Choroid plexus epithelial cell (primary cell): ENCODE data around the gene CPA3.

Experiments
- DNase-seq: peaks from one replicate; pipeline ENCODE4 v3.0.0-alpha.2; 2010; ENCODE audit warnings: low read depth
- H3K4me3 ChIP-seq: 2 replicates; pipeline ENCODE4 v1.5.1; 2011; ENCODE audit warnings: low read depth, mild to moderate bottlenecking, control low read depth, low read length, moderate library complexity
- TF ChIP-seq, protein P1 (sequence below): conservative IDR thresholded peaks from 2 replicates; pipeline ENCODE4 v1.5.1; 2011; ENCODE audit warnings: low read depth, mild to moderate bottlenecking, control low read depth, inconsistent platforms, low read length, moderate library complexity

CPA3 gene

DNA sequence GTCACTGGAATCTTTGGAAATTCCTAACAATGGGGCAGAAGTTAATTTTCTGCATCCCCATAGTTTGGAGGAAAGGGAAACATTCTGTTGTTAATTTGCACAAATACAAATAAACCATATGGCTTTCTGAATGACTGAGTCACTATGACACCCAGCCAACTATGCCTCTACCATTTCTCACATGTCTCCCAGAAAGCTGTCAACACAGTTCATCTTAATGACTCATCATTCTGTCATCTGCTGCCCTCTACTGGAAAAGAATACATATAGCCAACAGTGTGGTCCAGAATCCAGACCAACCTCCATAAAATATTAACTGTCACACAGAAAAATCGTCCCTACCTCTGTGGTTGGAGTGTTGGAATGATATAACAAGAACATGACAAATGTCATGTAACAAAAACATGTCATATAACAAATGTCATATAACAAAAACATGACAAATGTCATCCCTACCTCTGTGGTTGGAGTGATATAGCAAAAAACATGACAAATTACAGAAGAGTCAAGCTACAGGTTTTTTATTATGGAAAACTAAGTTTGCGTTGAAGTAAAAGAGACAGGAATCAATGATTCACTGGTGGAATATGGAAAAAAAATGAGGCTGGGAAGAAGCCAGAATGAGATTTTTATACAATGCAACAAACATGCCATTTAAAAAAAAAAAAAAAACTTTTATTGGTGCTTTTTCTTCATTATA lies 78.6 kb downstream of the CPA3 start:
- no peak overlapping the region for H3K4me3 ChIP-seq
- TF ChIP-seq, protein P1, sequence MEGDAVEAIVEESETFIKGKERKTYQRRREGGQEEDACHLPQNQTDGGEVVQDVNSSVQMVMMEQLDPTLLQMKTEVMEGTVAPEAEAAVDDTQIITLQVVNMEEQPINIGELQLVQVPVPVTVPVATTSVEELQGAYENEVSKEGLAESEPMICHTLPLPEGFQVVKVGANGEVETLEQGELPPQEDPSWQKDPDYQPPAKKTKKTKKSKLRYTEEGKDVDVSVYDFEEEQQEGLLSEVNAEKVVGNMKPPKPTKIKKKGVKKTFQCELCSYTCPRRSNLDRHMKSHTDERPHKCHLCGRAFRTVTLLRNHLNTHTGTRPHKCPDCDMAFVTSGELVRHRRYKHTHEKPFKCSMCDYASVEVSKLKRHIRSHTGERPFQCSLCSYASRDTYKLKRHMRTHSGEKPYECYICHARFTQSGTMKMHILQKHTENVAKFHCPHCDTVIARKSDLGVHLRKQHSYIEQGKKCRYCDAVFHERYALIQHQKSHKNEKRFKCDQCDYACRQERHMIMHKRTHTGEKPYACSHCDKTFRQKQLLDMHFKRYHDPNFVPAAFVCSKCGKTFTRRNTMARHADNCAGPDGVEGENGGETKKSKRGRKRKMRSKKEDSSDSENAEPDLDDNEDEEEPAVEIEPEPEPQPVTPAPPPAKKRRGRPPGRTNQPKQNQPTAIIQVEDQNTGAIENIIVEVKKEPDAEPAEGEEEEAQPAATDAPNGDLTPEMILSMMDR = peak; percentile 72
- peak; percentile 96 for DNase-seq

DNA sequence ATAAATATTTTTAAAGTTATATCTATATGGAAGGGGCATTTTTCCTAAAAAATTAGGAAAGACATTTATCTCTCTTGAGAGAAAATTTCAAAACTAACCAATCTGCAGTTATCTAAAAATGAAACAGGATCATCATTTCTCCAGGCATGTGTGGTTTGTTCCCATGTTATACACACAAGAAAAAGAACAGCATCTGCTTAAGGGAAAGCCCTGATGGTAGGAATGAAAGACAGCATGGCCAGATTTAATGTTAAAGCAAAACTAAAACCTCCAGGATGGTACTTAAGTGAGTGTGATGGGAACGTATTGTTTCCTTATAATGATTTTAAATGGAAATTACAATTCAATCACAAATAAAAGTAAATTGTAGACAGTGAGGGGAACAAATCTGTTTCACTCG lies 80.0 kb downstream of the CPA3 start:
- TF ChIP-seq, protein P1 = no peak
- DNase-seq = no peak
- no peak overlapping the region for H3K4me3 ChIP-seq
